A549 (cell line): Measurements from ENCODE around the gene MEI4. TPM values are rescaled to one million over a fixed set of nuclear protein-coding genes. Genes with fewer than 3 reads are reported as not detected.

Experiments used
- ATAC-seq, 2 experiments: fragments of 200-7000 bp in 1 of 2; fragments of >200 bp in 1 of 2; cut with Nextera tagmentation in 1 of 2; cut with Tn5 transposase in 1 of 2; 3 replicates each; pipeline versions ENCODE4 v1.8.0 to v1.9.1; 2018 to 2020; ENCODE audit warnings: mild to moderate bottlenecking in 1 of 2, moderate library complexity in 1 of 2
- CTCF ChIA-PET: fragments of 300-600 bp; sonication (Branson Sonifier 250); formaldehyde crosslinking; extraction: SDS; loops from one replicate; lab custom pipeline; 2021; ENCODE audit warnings: antibody characterized with exemption, inconsistent platforms; lab: Yijun Ruan, JAX
- POLR2A ChIA-PET: fragments of 350-600 bp; formaldehyde crosslinking; extraction: SDS; loops from one replicate; lab custom pipeline; 2021; ENCODE audit warnings: antibody characterized with exemption, inconsistent platforms; lab: Yijun Ruan, JAX
- DNase-seq, 2 experiments: peaks; one replicate each; pipeline versions ENCODE4 v3.0.0 to v3.0.0-alpha.2; 2011 to 2016; ENCODE audit warnings: low read depth in 1 of 2, low spot score in 1 of 2
- FAIRE-seq: peaks from 2 replicates; lab custom pipeline; 2011; peaks lifted over from hg19 to GRCh38; lab: Jason Lieb, UNC
- H3K27ac ChIP-seq, 2 experiments: fragments of >200 bp; sonication (Bioruptor Twin); formaldehyde crosslinking; 3 replicates each; pipeline ENCODE4 v1.5.1; 2016 to 2017
- H3K4me1 ChIP-seq: fragments of >200 bp; sonication (Bioruptor Twin); formaldehyde crosslinking; 3 replicates; pipeline ENCODE4 v1.6.1; 2016
- H3K4me2 ChIP-seq: fragments of >200 bp; sonication (Bioruptor Twin); formaldehyde crosslinking; 3 replicates; pipeline ENCODE4 v1.6.1; 2016
- H3K4me3 ChIP-seq: fragments of >200 bp; sonication (Bioruptor Twin); formaldehyde crosslinking; 3 replicates; pipeline ENCODE4 v1.5.1; 2016
- H3K9me3 ChIP-seq: fragments of >200 bp; sonication (Bioruptor Twin); formaldehyde crosslinking; 3 replicates; pipeline ENCODE4 v1.6.1; 2016
- CHD2 ChIP-seq: fragments of 150-350 bp; IDR thresholded peaks from 2 replicates; pipeline ENCODE4 v1.6.1; 2014; ENCODE audit warnings: low read length; ENCODE audit not compliant: partially characterized antibody
- CHD4 ChIP-seq: fragments of 200-600 bp; sonication (generic); IDR thresholded peaks from 2 replicates; pipeline ENCODE4 v1.6.1; 2016; ENCODE audit warnings: antibody characterized with exemption, mild to moderate bottlenecking, borderline replicate concordance
- E2F6 ChIP-seq: IDR thresholded peaks from 2 replicates; pipeline ENCODE4 v1.6.1; 2012; ENCODE audit warnings: low read depth, borderline replicate concordance
- EHF ChIP-seq: fragments of 250-450 bp; sonication (Bioruptor Pico); IDR thresholded peaks from 2 replicates; pipeline ENCODE4 v1.5.0; 2020; ENCODE audit warnings: mild to moderate bottlenecking
- ESRRA ChIP-seq: fragments of 150-350 bp; IDR thresholded peaks from 2 replicates; pipeline ENCODE4 v1.6.1; 2014; ENCODE audit warnings: mild to moderate bottlenecking, low read length, borderline replicate concordance
- FOSB ChIP-seq: fragments of 250-450 bp; sonication (Bioruptor Pico); IDR thresholded peaks from 2 replicates; pipeline ENCODE4 v1.5.0; 2020; ENCODE audit warnings: mild to moderate bottlenecking, moderate library complexity
- FOSL2 ChIP-seq, 2 experiments: fragments of 450-650 bp in 1 of 2; fragments of >200 bp in 1 of 2; sonication (Bioruptor Twin) in 1 of 2; formaldehyde crosslinking; IDR thresholded peaks; 2 replicates each; pipeline versions ENCODE4 v1.5.0 to v1.6.1; 2016 to 2020; ENCODE audit warnings: mild to moderate bottlenecking in 1 of 2, moderate library complexity in 1 of 2
- HDAC2 ChIP-seq: fragments of 200-600 bp; sonication (generic); IDR thresholded peaks from 2 replicates; pipeline ENCODE4 v1.6.1; 2016
- HES2 ChIP-seq: fragments of >200 bp; sonication (Bioruptor Twin); formaldehyde crosslinking; IDR thresholded peaks from 2 replicates; pipeline ENCODE4 v1.6.1; 2016
- HMGXB4 ChIP-seq: fragments of 250-450 bp; sonication (Bioruptor Pico); IDR thresholded peaks from 2 replicates; pipeline ENCODE4 v1.5.0; 2021; ENCODE audit warnings: mild to moderate bottlenecking, moderate library complexity, borderline replicate concordance
- JUN ChIP-seq, 2 experiments: fragments of >200 bp; sonication (Bioruptor Twin); formaldehyde crosslinking; IDR thresholded peaks; 2 replicates in 1 of 2; 3 replicates in 1 of 2; pipeline ENCODE4 v1.6.1; 2016 to 2017
- JUNB ChIP-seq: fragments of >200 bp; sonication (Bioruptor Twin); formaldehyde crosslinking; IDR thresholded peaks from 2 replicates; pipeline ENCODE4 v1.6.1; 2016
- KDM5A ChIP-seq: fragments of 200-600 bp; sonication (generic); IDR thresholded peaks from 2 replicates; pipeline ENCODE4 v1.6.1; 2016; ENCODE audit warnings: antibody characterized with exemption, mild to moderate bottlenecking
- MAFK ChIP-seq: fragments of 450-650 bp; IDR thresholded peaks from 2 replicates; pipeline ENCODE4 v1.6.1; 2014; ENCODE audit not compliant: partially characterized antibody
- NFE2L2 ChIP-seq: fragments of 150-350 bp; conservative IDR thresholded peaks from 2 replicates; pipeline ENCODE4 v1.6.1; 2014; ENCODE audit warnings: low read length
- NR3C1 ChIP-seq: fragments of >200 bp; sonication (Bioruptor Twin); formaldehyde crosslinking; IDR thresholded peaks from 3 replicates; pipeline ENCODE4 v1.6.1; 2017
- POLR2A ChIP-seq: IDR thresholded peaks from 2 replicates; pipeline ENCODE4 v1.6.1; 2012; ENCODE audit warnings: mild to moderate bottlenecking, low read length
- REST ChIP-seq: fragments of 200-600 bp; sonication (generic); IDR thresholded peaks from 2 replicates; pipeline ENCODE4 v1.6.1; 2016; ENCODE audit warnings: antibody characterized with exemption, mild to moderate bottlenecking, moderate library complexity
- SREBF2 ChIP-seq: fragments of 450-650 bp; IDR thresholded peaks from 2 replicates; pipeline ENCODE4 v1.6.1; 2014; ENCODE audit warnings: mild to moderate bottlenecking, moderate library complexity
- USF2 ChIP-seq: fragments of 450-650 bp; IDR thresholded peaks from 2 replicates; pipeline ENCODE4 v1.6.1; 2014; ENCODE audit warnings: antibody characterized with exemption
- WGBS: methylation state at CpG from one replicate; pipeline ENCODE4 v1.1.6; 2017; ENCODE audit errors: missing lambda C conversion rate; 5-methylcytosine and 5-hydroxymethylcytosine counted together
- polyA plus RNA-seq, 4 experiments: library from polyadenylated mRNA; depleted of rRNA in 3 of 4; stranded (reverse); fragments of >200 nt; fragmentation: RNase III in 1 of 4; extraction: RNeasy Plus Mini Kit Qiagen cat#74134 plus additional on column Dnase treatment in 1 of 4; gene quantifications; 2 replicates in 3 of 4; 3 replicates in 1 of 4; pipeline ENCODE4 v1.2.3, GENCODE V29; 2011 to 2017

MEI4 gene
- polyA plus RNA-seq, 2 of the 4 experiments (the other 2 are of a cell fraction), result not detected

- TF ChIP-seq REST, result no peak
Observed at GRCh38 chr6:77910826-77911225, 258.0 kb downstream of the MEI4 start (continued).

- ChIA-PET CTCF (no interaction called here), POLR2A (no interaction called here)
- FAIRE-seq, result no peak
- Histone ChIP-seq H3K4me2 (no peak overlapping the region), H3K4me1 (no peaks in the 10 kb centered on the region), H3K27ac (no peak overlapping the region), H3K9me3 (no peaks in the 10 kb centered on the region), H3K4me3 (no peak overlapping the region)
- no peak for ATAC-seq
- 11% methylated on average over 3 of the region's 3 CpGs for WGBS
- TF ChIP-seq CHD4 (no peak), JUNB (no peak), MAFK (peak; percentile 71), HES2 (no peak), NR3C1 (no peak), REST (no peak), USF2 (no peak), E2F6 (no peak)
- no peak for DNase-seq
Observed at GRCh38 chr6:77926198-77926751, 273.4 kb downstream of the MEI4 start.

- DNase-seq (no peak), ATAC-seq (no peak), FAIRE-seq (no peak)
- ChIA-PET CTCF (interaction anchor here (0.8 kb wide), 1 partner anchor 467 kb away, joined by 3 read pairs; the partner anchor contains the start of gene HTR1B), POLR2A (no interaction called here)
- H3K9me3 ChIP-seq, result no peaks in the 10 kb centered on the region
- no peak overlapping the region for H3K27ac ChIP-seq
- H3K4me2 ChIP-seq, result no peak overlapping the region
- TF ChIP-seq NFE2L2 (no peak), ESRRA (no peak), JUN (IDR thresholded peaks at IDR 0.05) (no peak), FOSB (no peak), E2F6 (no peak), USF2 (no peak), HES2 (no peak), HDAC2 (no peak), FOSL2 (IDR thresholded peaks at IDR 0.05) (no peak), FOSL2 (CRISPR knock-in tag; IDR thresholded peaks at IDR 0.05) (no peak), EHF (CRISPR knock-in tag) (no peak), KDM5A (no peak), POLR2A (no peak), CHD2 (no peak), HMGXB4 (CRISPR knock-in tag) (no peak), SREBF2 (no peak)
- no peaks in the 10 kb centered on the region for H3K4me1 ChIP-seq
- 32% methylated on average over 2 of the region's 2 CpGs for WGBS
- no peak overlapping the region for H3K4me3 ChIP-seq
Observed at GRCh38 chr6:77930382-77930781, 277.5 kb downstream of the MEI4 start.
